WTC11 (cell line): ENCODE results near the gene SPRY2.

Source experiments
- CTCF ChIP-seq: fragments of 200-600 bp; IDR thresholded peaks from 2 replicates; pipeline ENCODE4 v1.8.0; 2022; ENCODE audit warnings: antibody characterized with exemption
- USF2 ChIP-seq: sonication (generic); formaldehyde crosslinking; IDR thresholded peaks from 2 replicates; pipeline ENCODE4 v1.8.1; 2023; ENCODE audit warnings: mild to moderate bottlenecking, missing genetic modification reagents, moderate library complexity

- no peak for TF ChIP-seq CTCF
- TF ChIP-seq USF2, result no peak
These were observed 19.5 kb upstream of the SPRY2 start for GRCh38 chr13:80360453-80360800.
